HCEC 1CT (cell line): Measurements from ENCODE around the gene MAST1.
"Not testable (repeated sequence)": the region's sequence is repeated elsewhere in the genome, so short reads cannot be mapped to it uniquely, and the experiment has no call there.

ENCODE experiments used
- DNase-seq: peaks from one replicate; pipeline ENCODE4 v3.0.0-alpha.2; 2017

Gene MAST1

GRCh38 chr19:12801466-12802266 lies 36.6 kb upstream of the MAST1 start, which contains the start of the genes PRDX2 and THSD8:
Gene PRDX2 (minus strand): TSS chr19:12801800. CDS start chr19:12801261, 539 bp downstream.
Gene THSD8 (plus strand): TSS chr19:12802069. CDS start chr19:12802072, 3 bp downstream.
- peak; percentile 67 for DNase-seq

GRCh38 chr19:12802267-12803106 lies 35.8 kb upstream of the MAST1 start:
- DNase-seq: no peak

GRCh38 chr19:12804051-12804450 lies 34.3 kb upstream of the MAST1 start:
- no peak for DNase-seq

- DNase-seq: peak; percentile 91
These were observed 31.9 kb upstream of the MAST1 start, which contains the start of gene RNASEH2A for GRCh38 chr19:12806242-12807081. Gene RNASEH2A (plus strand): TSS chr19:12806584. CDS start chr19:12806674, 90 bp downstream.

GRCh38 chr19:12815088-12815487 lies 23.2 kb upstream of the MAST1 start:
- DNase-seq: no peak

- DNase-seq: not testable (repeated sequence)
These were observed 21.1 kb upstream of the MAST1 start for GRCh38 chr19:12817188-12817587.

GRCh38 chr19:12817810-12818209 lies 20.5 kb upstream of the MAST1 start:
- not testable (repeated sequence) for DNase-seq

- DNase-seq: peak; percentile 48
These were observed 16.6 kb upstream of the MAST1 start for GRCh38 chr19:12821761-12822160.

GRCh38 chr19:12825254-12826131 lies 12.8 kb upstream of the MAST1 start:
- DNase-seq: no peak

- DNase-seq: no peak
These were observed 9.8 kb upstream of the MAST1 start for GRCh38 chr19:12828494-12828893.

- no peak for DNase-seq
These were observed 4.9 kb upstream of the MAST1 start for GRCh38 chr19:12833418-12833737.

GRCh38 chr19:12833738-12834565 lies 4.4 kb upstream of the MAST1 start:
- DNase-seq: peak; percentile 7

- DNase-seq: no peak
These were observed 3.8 kb upstream of the MAST1 start, which contains the start of gene RTBDN for GRCh38 chr19:12834566-12834943. Gene RTBDN (minus strand): TSS chr19:12834579. CDS start chr19:12829979, 4,600 bp downstream.

GRCh38 chr19:12834976-12835757 lies 3.1 kb upstream of the MAST1 start:
- DNase-seq: peak; percentile 38

- DNase-seq: no peak
These were observed 1.8 kb upstream of the MAST1 start for GRCh38 chr19:12836529-12836863.

GRCh38 chr19:12837225-12837624 lies 1.1 kb upstream of the MAST1 start:
- no peak for DNase-seq

- DNase-seq: no peak
These were observed 806 bp downstream of the MAST1 start for GRCh38 chr19:12838886-12839756.

- DNase-seq: peak; percentile 62
These were observed 2.1 kb downstream of the MAST1 start for GRCh38 chr19:12840091-12841079.
